Cardiac septum (tissue), 1 donor: ENCODE results near the gene TIMM44. TPM values are rescaled to one million over a fixed set of nuclear protein-coding genes. Genes with fewer than 3 reads are reported as not detected.

ENCODE experiments used
- DNase-seq: peaks from one replicate; pipeline ENCODE4 v3.0.0-alpha.2; 2020; ENCODE audit warnings: low spot score
- intact Hi-C: fragments of 100-400 bp; cut with DNase I; formaldehyde crosslinking; loops from one replicate; pipeline ENCODE4 v1.14.0; 2022
- total RNA-seq: library from RNA; stranded (reverse); fragmentation: NEBNext Ultra II Directional; extraction: Animal tissue kit (Norgen Biotek cat#: 25700); gene quantifications from one replicate; pipeline ENCODE4 v1.2.1, GENCODE V29; 2021
- donor health status: DM: no; HTN: no; CAD: no.

TIMM44 gene
- total RNA-seq, 1 donor from 2014 or later = 82.6 TPM

GRCh38 chr19:7887408-7888144 is 55.9 kb downstream of the TIMM44 start:
- DNase-seq = no peak
- intact Hi-C loops = no loop called here

GRCh38 chr19:7885818-7886217 is 57.6 kb downstream of the TIMM44 start:
- DNase-seq = no peak
- intact Hi-C loops = no loop called here

GRCh38 chr19:7883796-7884570 is 59.5 kb downstream of the TIMM44 start:
- intact Hi-C loops = no loop called here
- no peak for DNase-seq

- intact Hi-C loops = no loop called here
- no peak for DNase-seq
These were observed 60.4 kb downstream of the TIMM44 start for GRCh38 chr19:7883105-7883504.

GRCh38 chr19:7881910-7882309 is 61.6 kb downstream of the TIMM44 start:
- intact Hi-C loops = no loop called here
- DNase-seq = no peak

- DNase-seq = no peak
- intact Hi-C loops = no loop called here
These were observed 63.6 kb downstream of the TIMM44 start for GRCh38 chr19:7879836-7880235.

GRCh38 chr19:7879111-7879807 is 64.2 kb downstream of the TIMM44 start:
- intact Hi-C loops = no loop called here
- DNase-seq = no peak

GRCh38 chr19:7877249-7877836 is 66.1 kb downstream of the TIMM44 start:
- intact Hi-C loops = no loop called here
- DNase-seq = no peak

Other genes with a start within 250 kb of the TIMM44 start
- gene FCER2, start 241.5 kb downstream of the TIMM44 start, total RNA-seq = not detected
- 0.92 TPM for gene CLEC4G, start 211.6 kb downstream of the TIMM44 start, total RNA-seq
- 7.6 TPM for gene CD209, start 196.1 kb downstream of the TIMM44 start, total RNA-seq
- not detected for gene CLEC4M, start 180.4 kb downstream of the TIMM44 start, total RNA-seq
- 23.6 TPM for gene EVI5L, start 113.4 kb downstream of the TIMM44 start, total RNA-seq
- gene PRR36, start 69.3 kb downstream of the TIMM44 start, total RNA-seq = 0.13 TPM
- 0.30 TPM for gene LRRC8E, start 55.2 kb downstream of the TIMM44 start, total RNA-seq
- 28.6 TPM for gene MAP2K7, start 39.8 kb downstream of the TIMM44 start, total RNA-seq
- gene TGFBR3L, start 28.8 kb downstream of the TIMM44 start, total RNA-seq = 3.0 TPM
- 12.3 TPM for gene SNAPC2, start 23.3 kb downstream of the TIMM44 start, total RNA-seq
- gene CTXN1, start 17.5 kb downstream of the TIMM44 start, total RNA-seq = 0.24 TPM
- gene ELAVL1, start 62.0 kb upstream of the TIMM44 start, total RNA-seq = 55.2 TPM
- gene CCL25, start 109.1 kb upstream of the TIMM44 start, total RNA-seq = not detected
- gene FBN3, start 205.9 kb upstream of the TIMM44 start, total RNA-seq = not detected